ENCODE measurements around the gene SH3BGRL.

The SH3BGRL gene

DNA sequence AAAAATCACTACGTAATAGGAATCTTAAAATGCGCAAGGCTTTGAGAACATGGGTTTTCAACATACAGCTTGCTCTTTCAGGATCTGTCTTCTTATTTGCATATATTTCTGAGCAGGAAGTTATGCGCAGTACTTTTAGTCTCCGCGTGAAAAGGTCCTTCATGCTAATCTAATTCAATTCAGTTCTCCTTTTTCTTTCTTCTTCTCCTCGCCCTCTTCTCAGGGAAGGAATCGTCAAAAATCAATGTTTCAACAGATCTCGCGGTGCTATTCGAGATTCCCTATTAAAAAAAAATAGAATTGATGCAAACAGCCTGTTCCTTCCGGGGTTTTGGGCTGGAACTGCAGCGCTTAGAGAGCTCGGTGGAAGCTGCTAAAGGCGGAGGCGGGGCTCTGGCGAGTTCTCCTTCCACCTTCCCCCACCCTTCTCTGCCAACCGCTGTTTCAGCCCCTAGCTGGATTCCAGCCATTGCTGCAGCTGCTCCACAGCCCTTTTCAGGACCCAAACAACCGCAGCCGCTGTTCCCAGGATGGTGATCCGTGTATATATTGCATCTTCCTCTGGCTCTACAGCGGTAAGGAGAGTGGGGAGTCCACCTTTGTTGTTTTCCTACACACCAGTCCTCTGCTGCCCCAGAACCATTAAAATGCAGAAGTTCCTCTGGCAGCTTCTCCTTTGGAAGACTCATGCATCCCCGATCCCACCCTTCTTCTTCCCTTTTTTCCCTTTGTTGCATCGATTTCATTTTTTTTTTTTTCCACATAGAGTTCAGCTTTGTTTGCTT is at the start of gene SH3BGRL, which contains the start of gene HMGN5:
Gene SH3BGRL (plus strand): TSS at position 432 of the 785 bp plus-strand sequence. CDS start 99 bp downstream, at position 531.
Gene HMGN5 (minus strand): TSS at position 243 of the 785 bp plus-strand sequence. CDS start 80,364 bp downstream, outside the sequence.
- peak; percentile 52 for DNase-seq (ENCODE audit: low spot score)

GRCh38 chrX:81168391-81168790 is 33.5 kb upstream of the SH3BGRL start:
- DNase-seq (ENCODE audit: low spot score), result no peak

- no peak for DNase-seq (ENCODE audit: low spot score)
Observed at GRCh38 chrX:81174286-81174685, 27.6 kb upstream of the SH3BGRL start.

DNA sequence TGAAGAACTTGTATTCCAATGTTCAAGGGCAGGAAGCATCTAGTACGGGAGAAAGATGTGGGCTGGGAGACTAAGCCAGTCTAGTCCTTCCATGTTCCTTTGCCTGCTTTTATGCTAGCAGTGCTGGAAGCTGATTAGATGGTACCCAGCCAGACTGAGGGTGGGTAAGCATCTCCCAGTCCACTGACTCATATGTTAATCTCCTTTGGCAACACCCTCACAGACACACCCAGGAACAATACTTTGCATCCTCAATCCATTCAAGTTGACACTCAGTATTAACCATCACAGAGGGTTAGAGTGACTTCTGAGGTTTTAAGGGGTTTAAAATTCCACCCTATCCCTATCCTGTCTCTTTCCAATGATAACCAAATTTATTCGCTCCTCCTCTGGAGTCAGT is 6.6 kb upstream of the SH3BGRL start:
- DNase-seq (ENCODE audit: low spot score), result no peak

DNA sequence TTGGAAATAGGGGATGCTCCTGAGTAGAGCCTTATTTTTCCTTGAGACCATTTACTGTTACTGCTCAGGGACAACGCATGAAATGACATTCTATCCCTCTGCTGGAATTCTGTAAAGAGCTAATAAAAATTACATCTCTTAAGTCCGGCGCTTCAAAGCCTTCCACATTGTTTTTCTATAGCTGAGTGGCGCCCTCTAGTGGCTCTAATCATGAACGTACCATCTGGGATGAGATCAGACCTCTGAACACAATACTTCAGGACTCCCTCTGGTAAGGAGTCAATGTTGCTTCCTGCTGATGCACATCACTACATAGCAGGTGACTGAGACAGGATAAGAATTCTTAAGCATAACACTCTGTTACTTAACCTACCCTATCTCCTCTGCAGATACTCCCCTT is 6.2 kb upstream of the SH3BGRL start:
- DNase-seq (ENCODE audit: low spot score), result peak; percentile 31

DNA sequence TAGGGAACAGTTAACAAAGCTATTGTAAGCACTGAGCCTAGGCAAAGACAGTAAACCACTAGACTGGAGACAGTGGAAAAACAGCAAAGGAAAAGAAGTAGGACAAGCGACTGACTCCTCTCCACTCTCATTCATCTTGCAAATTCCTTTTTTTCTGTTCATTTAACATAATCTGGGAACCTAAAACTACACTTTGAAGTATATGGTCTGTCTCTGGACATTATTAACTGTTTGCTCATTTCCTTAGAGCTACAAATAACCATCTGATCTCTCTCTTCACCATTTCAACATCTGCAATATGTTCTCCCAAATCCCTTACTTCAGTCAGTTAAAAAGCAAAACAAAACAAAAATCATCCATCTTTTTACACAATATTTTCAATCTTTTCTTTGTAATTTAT is 831 bp upstream of the SH3BGRL start:
- no peak for DNase-seq (ENCODE audit: low spot score)

DNA sequence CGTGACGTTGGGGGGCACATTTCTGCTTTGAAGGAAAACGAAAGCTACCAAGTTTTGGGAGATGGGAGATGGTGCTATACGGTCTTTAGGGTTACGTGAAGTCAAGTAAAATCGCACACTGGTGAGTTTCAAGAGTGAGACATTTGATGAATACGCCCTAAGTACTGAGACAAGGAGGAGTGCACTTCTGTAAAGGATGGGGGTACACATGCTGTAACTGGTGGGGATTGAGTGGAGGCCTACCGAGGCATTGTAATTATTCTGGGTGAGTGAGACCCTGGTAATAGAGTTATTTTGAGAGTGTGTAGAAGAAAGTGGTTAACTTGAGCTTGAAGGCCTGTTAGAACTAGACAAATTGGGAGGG is 536 bp downstream of the SH3BGRL start:
- DNase-seq (ENCODE audit: low spot score), result peak; percentile 1

DNA sequence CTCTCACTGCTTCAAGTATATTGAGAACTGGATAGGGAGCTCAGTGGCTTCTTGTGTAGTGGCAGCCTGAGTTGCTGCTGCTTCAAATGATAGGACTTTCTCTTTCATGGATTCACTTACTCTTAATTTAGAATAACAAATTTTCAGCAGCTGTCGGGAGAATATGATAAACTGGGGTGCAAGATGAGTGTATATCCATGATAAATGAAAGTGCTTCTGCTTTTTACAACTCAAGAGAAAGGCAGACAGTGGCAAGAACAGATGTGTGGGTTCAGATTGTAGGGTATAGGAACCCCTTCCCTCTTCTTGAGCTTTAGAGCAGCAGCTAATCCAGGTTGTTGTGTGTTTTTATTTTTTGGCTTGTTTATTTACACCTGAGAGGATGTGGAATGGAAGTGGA is 1.0 kb downstream of the SH3BGRL start:
- peak; percentile 1 for DNase-seq (ENCODE audit: low spot score)

GRCh38 chrX:81205551-81205950 is 3.6 kb downstream of the SH3BGRL start:
- no peak for DNase-seq (ENCODE audit: low spot score)

- no peak for DNase-seq (ENCODE audit: low spot score)
Observed at GRCh38 chrX:81206476-81206875, 4.6 kb downstream of the SH3BGRL start.

DNA sequence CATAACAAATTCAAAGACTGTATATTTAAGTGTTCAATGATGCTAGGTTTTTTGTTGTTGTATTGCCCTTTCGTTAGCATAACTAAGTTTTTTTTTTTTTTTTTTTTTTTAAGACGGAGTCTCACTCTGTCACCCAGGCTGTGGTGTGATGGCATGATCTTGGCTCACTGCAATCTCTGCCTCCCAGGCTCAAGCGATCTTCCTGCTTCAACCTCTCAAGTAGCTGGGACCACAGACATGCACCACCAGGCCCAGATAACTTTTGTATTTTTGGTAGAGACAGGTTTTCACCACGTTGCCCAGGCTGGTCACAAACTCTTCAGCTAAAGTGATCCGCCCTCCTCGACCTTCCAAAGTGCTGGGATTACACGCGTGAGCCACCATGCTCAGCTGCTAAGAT is 7.0 kb downstream of the SH3BGRL start:
- DNase-seq (ENCODE audit: low spot score), result no peak

DNA sequence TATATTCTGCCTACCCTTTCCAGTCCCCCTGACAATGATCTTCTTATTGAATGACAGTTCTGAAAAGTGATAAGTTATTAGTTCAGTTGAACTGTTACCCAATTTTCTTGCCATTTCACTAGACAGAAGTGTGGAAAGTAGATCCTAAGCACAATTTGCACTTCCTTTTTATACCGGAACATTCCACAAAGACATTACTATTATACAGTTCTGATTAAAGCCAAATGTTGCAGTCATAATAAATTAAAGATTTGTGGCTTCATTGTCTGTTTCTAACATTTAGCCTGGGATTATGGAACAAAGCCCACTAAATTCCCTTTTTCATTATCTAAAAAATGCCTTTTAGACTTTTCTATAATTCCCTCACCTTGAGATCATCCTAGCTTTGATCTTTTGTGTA is 13.8 kb downstream of the SH3BGRL start:
- no peak for DNase-seq (ENCODE audit: low spot score)

GRCh38 chrX:81229229-81229628 is 27.3 kb downstream of the SH3BGRL start:
- DNase-seq (ENCODE audit: low spot score), result no peak

DNA sequence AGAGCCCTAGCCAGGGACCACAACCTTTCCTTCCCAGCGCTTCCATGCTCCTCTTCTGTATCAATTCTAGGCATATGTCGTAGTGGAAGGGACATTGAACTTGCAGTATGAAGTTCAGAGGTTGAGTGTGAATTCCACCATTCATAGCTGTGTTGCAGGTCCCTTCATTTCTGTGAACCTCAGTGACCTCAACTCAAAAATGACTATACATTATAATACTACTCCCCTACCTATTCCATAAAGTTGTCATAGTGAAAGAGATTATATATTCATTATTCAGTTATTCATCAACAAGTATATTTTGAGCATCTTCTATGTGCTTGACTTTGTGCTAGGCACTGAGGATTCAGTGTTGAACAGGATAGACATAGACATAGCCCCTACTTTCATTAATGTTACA is 28.0 kb downstream of the SH3BGRL start:
- no peak for DNase-seq (ENCODE audit: low spot score)

GRCh38 chrX:81231476-81231875 is 29.6 kb downstream of the SH3BGRL start:
- DNase-seq (ENCODE audit: low spot score), result no peak

DNA sequence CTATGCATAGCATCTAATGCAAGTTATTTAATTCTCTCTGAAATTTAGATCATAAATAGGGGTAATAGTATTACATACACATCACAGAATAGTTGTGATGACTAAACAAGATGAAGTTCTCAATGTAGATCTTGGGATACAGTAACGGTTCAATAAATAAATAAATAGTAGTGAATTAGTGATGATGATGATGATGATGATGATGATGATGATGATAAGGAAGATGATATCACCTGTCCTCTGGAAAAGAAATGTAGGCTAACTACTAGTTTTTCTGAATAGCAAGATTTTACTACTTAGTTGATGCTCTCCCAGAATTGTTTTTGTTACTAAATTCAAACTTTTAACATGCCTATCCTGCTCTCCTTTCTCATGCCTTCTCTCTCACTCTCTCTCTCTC is 30.3 kb downstream of the SH3BGRL start:
- DNase-seq (ENCODE audit: low spot score), result no peak

- no peak for DNase-seq (ENCODE audit: low spot score)
Observed at GRCh38 chrX:81237516-81237915, 35.6 kb downstream of the SH3BGRL start.

DNA sequence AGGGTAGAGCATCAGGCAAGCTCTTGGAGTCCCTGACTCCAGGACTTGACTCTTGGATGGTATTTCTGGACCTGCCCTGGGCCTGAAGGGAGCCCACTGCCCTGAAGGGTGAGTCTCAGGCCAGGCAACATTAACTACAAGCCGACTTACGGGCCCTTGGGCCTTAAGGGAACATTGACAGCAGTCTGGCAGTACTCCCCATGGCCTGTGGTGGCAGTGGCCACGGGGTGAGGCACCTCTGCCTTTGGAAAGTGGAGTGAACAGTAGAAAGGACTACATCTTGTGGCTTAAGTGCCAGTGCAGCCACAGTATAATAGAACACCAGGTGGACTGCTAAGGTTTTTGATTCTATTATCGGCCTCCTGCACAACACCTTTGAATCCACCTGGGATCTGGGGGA is 36.3 kb downstream of the SH3BGRL start:
- DNase-seq (ENCODE audit: low spot score), result no peak

DNA sequence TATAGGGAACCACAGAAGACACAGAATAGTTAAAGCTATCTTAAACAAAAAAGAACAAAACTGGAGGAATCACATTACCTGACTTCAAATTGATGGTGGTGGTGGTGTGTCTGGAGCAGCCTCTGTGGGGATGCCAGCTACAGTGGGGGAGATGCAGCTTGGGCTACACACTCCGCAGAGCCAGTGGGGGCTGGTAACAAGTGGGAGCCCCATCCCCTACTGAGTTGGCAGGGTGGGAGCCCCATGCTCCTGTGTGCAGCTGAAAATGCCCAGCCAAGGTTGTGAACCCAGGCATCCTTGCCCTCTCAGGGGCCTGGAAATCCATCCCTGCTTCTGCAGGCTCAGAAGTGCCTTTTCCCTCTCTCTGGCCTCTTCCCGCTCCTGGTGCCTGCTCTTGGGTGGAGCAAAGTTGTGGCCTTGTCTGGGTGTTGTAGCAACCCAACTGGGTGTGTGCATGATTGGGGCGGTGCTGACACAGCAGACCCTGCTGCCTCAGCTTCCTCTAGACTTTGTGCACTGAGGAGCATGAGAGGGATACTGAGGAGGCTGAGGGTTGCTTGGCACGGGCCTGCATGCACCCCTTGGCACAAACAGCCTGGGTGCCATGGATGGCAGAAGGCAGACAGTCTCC is 38.9 kb downstream of the SH3BGRL start:
- DNase-seq (ENCODE audit: low spot score), result no peak

DNA sequence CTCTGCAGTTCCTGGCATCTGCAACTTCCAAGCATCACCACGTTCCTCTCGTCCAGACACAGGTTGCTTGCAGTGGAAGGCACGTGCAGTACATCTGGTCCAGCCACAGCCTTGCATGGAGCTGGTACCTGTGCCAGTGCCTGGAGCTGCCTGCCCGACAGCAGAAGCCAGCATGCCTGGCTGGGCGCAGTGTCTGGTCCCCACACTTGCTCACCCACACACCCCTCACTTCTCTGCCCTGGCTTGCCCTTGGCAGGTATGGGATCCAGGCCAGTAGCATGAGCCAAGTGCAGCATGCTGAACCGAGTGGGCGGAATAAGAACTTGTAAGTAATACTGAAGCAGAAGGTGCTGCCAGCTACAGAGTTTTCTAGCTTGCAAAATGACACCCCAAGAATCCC is 39.9 kb downstream of the SH3BGRL start:
- no peak for DNase-seq (ENCODE audit: low spot score)

DNA sequence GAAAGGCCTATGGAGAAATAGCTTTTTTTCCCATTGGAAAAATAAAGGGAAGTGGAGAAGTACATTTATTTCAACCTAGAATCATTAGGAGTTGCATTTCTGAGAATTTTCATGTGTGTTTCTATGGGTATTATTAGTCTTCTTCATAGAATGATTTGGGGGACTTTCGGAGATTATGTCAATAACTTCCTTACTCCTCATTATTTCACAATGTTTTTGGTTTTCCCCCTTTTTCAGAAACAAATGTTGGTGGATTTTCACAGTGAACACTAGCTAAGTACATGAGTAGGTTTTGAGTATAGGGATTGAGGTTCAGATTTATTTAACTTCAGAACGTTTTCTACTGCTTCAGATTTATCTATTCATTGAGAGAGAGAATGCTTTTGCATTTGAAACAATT is 54.0 kb downstream of the SH3BGRL start:
- no peak for DNase-seq (ENCODE audit: low spot score)

DNA sequence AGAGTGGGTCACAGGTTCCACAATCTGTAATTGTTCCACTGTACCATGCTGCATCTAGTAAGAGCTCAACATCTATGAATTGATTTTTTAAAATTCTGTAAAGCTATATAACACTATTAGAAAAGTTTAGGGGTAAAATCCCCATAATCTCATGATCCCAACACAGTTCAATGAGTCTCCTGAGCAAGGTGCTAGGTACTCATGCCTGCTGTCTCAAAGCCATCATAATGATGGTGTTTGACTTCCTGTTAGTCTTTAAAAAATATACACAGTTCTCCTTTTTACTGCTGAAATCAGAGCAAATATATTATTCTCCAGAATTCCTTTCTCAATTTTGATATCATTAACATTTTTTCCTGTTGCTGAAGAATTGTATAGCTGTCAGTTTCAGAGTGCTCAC is 55.9 kb downstream of the SH3BGRL start:
- no peak for DNase-seq (ENCODE audit: low spot score)

- DNase-seq (ENCODE audit: low spot score), result no peak
Observed at GRCh38 chrX:81259020-81259713, 57.3 kb downstream of the SH3BGRL start.
